AG09319 (cell line): ENCODE measurements around the gene SAP130.

ENCODE experiments used
- DNase-seq: peaks from one replicate; pipeline ENCODE4 v3.0.0-alpha.2; 2010; ENCODE audit warnings: low read depth; ENCODE audit errors: extremely low read depth
- TF ChIP-seq, protein P1 (sequence below): IDR thresholded peaks from 2 replicates; pipeline ENCODE4 v1.5.1; 2011; ENCODE audit warnings: low read depth, mild to moderate bottlenecking, inconsistent platforms, low read length, moderate library complexity

The SAP130 gene

DNA sequence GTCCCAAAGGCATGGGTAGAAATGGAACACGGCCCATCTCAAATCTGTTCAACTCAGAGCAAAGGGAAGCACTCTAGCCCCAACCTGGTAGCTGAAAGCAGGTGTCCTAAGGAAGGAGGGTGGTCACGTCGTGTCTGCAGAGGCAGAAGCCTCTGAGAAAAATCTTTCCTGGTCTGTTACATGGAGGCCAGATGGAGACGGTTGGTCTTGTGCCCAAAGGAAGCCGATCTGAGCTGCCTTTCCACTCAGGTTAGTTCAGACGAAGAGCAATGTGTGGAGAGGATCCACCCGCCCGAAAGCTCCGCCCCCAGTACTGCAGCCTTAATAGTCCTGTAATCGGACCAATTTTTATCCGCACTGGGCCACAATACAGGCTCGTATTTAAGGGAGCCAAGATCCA lies 87.2 kb downstream of the SAP130 start:
- DNase-seq, result no peak
- TF ChIP-seq, protein P1, sequence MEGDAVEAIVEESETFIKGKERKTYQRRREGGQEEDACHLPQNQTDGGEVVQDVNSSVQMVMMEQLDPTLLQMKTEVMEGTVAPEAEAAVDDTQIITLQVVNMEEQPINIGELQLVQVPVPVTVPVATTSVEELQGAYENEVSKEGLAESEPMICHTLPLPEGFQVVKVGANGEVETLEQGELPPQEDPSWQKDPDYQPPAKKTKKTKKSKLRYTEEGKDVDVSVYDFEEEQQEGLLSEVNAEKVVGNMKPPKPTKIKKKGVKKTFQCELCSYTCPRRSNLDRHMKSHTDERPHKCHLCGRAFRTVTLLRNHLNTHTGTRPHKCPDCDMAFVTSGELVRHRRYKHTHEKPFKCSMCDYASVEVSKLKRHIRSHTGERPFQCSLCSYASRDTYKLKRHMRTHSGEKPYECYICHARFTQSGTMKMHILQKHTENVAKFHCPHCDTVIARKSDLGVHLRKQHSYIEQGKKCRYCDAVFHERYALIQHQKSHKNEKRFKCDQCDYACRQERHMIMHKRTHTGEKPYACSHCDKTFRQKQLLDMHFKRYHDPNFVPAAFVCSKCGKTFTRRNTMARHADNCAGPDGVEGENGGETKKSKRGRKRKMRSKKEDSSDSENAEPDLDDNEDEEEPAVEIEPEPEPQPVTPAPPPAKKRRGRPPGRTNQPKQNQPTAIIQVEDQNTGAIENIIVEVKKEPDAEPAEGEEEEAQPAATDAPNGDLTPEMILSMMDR, result no peak

DNA sequence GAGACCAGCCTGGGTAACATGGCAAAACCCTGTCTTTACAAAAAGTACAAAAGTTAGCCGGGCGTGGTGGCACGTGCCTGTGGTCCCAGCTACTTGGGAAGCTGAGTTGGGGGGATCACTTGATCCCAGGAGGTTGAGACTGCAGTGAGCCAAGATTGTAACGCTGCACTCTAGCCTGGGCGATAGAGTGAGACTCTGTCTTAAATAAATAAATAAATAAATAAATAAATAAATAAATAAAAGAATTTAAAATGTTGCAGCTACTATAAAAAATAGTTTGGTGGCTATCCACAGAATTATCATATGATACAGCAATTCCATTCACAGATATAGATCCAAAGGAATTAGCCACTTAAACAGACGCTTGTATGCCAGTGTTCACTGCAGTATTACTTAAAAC lies 92.5 kb downstream of the SAP130 start:
- TF ChIP-seq, protein P1, result no peak
- DNase-seq, result no peak

DNA sequence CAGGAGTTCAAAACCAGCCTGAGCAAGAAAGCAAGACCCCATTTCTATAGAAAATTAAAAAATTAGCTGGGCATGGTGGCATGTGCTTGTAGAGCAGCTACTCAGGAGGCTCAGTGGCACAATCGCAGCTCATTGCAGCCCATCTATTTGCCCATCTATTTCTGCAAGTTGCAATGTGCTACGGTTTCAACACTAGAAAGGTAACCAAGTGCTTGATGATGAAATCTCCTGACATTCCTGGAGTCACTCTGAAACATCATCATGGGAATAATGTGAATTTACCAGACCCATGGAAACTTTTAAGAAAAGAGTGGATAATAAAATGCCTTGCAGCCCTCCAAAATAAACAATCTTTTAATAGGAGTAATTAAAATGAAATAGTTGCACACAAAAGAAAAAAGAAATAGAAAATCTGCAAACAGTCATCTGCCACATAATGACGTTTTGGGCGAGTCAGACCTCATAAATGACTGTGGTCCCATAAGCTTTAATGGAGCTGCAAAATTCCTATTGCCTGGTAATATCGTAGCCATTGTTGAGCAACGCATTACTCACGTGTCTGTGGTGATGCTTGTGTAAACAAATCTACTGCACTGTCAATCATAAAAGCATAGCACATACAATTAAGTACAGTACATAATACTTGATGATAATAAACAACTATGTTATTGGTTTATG lies 95.5 kb downstream of the SAP130 start:
- DNase-seq, result peak; percentile 27

DNA sequence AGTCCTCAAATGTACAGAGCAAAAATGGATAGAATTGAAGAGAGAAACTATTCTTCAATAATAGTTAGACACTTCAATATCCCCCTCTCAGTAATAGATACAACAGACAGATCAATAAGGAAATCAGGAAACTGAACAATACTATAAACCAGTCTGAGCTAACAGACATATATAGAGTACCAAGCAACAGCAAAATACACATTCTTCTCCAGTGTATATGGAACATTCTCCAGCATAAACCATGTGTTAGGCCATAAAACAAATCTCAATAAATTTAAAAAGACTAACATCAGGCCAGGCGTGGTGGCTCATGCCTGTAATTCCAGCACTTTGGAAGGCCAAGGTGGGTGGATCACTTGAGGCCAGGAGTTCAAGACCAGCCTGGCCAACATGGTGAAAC lies 98.4 kb downstream of the SAP130 start:
- no peak for DNase-seq
- TF ChIP-seq, protein P1, result no peak

More for the DNA sequence above, 95.5 kb downstream of the SAP130 start:
- TF ChIP-seq, protein P1, result no peak

DNA sequence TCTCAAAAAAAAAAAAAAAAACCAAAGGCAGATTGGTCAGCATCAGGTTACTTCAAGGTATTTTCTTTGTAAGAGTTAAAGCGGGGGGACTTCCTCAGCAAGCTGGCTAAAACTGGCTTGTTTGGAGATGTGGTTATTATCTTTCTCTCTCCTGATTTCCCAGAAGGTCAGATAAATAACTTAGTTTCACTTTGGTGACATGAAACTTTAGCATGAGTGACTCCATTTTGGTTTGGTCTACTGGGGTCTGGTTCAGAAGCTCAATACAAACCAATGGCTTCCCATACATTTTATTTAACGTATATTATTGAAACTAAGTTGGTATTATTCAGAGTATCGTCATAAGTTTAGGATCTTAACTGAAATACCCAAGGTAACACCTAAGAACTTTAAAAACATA lies 100.5 kb downstream of the SAP130 start:
- TF ChIP-seq, protein P1, result no peak
- no peak for DNase-seq

DNA sequence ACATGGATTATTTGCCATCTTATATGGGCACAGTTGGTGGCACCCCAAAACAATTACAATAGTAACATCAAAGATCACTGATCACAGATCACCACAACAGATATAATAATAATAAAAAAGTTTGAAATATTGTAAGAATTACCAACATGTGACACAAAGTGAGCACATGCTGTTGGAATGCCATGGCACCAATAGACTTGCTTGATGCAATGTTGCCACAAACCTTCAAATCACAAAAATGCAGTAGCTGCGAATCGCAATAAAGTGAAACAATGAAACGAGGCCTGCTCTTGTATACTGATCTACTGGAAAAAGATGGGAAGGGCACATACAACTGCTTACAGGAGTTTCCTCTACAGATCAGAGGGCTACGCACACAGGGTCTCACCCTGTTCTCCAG lies 109.9 kb downstream of the SAP130 start:
- TF ChIP-seq, protein P1, result no peak
- no peak for DNase-seq

DNA sequence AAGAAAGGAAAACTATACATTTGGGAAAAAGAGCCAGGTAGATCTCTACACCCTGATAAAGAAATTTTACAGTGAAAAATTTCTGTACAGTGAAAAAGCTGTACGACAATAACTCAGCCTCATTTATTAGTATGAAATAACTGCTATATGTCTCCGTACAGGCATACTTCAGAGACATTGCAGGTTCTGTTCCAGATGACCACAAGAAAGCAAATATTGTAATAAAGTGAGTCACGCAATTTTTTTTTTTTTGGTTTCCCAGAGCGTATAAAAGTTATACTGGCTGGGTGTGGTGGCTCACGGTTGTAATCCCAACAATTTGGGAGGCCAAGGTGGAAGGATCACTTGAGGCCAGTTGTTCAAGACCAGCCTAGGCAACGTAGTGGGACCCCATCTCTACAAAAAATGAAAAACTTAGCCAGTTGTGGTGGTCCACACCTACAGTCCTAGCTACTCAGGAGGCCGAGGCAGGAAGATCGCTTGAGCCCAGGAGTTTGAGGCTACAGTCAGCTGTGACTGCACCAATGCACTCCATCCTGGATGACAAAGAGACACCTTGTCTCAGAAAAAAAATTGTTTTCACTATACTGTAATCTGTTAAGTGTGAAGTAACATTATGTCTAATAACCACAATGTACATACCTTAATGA lies 113.9 kb downstream of the SAP130 start:
- DNase-seq, result no peak
- TF ChIP-seq, protein P1, result no peak
